NCI-H2107 treated with DMSO at 0.1 percent for 48 hours (cell line): ENCODE data around the gene ATXN7L2.
A peak's percentile ranks its signal among the peaks of the same experiment; 100 is the strongest.
"Not testable (repeated sequence)": the region's sequence is repeated elsewhere in the genome, so short reads cannot be mapped to it uniquely, and the experiment has no call there.

Source experiments
- DNase-seq: peaks from one replicate; lab custom pipeline; 2025; ENCODE audit not compliant: unreplicated experiment; lab: John Stamatoyannopoulos, UW

Gene ATXN7L2, protein sequence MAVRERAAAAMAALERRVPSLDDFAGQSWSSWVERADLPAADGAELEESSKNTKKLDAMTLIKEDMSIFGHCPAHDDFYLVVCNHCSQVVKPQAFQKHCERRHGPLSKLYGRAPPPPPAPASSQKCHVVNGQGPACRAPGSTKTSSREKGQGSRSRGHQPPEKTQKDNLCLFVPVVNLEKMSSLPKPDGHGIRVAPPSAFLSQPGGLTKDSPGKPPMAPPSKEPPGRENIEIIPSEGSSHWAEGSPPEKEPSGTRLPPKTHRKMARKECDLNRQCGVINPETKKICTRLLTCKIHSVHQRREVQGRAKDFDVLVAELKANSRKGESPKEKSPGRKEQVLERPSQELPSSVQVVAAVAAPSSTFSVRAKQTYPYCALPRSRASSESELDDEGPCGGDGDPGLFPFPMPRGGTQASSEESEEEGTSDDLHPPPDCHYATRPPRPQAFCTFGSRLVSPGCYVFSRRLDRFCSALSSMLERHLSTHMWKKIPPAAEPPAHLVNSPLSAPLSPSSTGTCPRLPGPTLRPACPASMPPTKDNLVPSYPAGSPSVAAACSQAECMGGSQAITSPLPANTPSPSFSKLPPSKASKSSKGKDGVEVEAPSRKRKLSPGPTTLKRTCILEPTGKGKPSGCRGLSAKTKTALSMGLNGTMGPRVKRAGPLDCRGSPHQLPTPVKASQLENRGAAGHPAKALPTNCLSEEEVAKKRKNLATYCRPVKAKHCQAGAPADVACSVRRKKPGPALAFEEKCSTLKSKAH

DNA sequence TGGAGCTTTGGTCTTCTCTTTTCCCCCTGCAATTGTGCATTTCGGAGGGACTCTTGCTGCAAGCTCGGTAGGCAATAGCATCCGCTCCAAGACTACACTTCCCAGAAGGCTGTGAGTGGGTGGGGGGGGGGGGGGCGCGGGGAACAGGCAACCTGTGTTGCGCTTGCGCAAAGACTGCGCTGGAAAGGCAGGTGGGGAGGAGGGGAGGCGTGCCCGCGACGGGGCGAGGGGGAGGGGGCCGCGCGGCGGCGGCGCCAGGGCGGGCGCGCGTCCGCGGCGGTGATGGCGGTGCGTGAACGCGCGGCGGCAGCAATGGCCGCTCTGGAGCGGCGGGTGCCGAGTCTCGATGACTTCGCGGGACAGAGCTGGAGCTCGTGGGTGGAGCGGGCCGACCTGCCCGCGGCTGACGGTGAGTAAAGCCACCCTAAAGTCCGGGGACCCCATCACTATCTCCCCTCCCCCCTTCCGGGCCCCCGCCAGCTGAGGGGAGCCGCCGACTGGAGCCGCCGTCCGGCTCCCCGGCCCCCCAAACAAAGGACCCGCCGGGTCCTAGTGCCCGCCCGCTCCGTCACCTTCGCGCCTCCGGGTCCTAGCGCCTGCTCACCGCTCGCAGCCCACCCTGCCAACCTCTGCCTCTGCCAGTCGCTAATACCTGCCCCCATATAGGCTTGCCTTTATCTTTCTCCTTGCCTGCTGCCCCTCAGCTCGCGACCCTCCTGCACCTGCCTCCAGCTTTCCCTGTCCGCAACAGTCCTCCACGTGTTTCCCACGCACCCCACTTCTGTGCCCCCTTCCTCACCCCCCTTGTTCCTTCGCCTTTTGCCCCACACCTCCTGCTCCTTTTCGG lies at the start of gene ATXN7L2:
Gene ATXN7L2 (plus strand): TSS at position 234 of the 847 bp plus-strand sequence. CDS start 49 bp downstream, at position 283.
- DNase-seq, result peak; percentile 83

DNA sequence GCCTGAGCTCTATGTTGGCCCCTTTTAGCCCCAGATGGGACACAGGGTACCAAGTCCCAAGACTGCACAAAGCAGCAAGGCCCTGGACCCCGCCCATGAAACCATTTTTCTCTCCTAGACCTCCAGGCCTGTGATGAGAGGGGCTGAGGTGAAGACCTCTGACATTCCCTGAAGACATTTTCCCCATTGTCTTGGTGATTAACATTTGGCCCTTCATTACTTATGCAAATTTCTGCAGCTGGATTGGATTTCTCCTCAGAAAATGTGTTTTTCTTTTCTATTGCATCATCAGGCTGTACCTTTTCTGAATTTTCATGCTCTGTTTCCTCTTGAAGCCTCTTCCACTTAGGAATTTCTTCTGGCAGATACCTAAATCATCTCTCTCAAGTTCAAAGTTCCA lies 49.2 kb upstream of the ATXN7L2 start:
- no peak for DNase-seq

- DNase-seq, result no peak
These were observed 44.9 kb upstream of the ATXN7L2 start for GRCh38 chr1:109438798-109439297.

GRCh38 chr1:109441069-109441468 lies 42.6 kb upstream of the ATXN7L2 start:
- no peak for DNase-seq

DNA sequence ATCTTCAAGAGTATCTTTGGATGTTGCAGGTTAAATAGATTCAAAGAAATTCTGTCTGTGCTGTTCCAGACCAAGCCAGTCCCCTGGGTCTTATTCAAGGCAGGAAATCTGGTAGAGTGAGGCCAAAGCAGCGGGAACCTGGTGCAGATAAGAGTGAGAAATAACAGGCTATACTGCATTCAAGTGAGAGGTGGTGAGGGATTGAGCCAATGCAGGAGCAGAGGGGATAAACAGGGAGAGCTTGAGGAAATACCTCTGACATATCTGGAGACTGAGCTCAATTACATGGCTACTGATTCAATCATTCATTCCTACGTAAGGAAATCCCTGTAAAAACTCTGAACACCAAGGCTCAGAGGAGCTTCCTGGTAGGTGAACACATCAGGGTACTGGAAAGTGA lies 40.2 kb upstream of the ATXN7L2 start:
- DNase-seq, result no peak

DNA sequence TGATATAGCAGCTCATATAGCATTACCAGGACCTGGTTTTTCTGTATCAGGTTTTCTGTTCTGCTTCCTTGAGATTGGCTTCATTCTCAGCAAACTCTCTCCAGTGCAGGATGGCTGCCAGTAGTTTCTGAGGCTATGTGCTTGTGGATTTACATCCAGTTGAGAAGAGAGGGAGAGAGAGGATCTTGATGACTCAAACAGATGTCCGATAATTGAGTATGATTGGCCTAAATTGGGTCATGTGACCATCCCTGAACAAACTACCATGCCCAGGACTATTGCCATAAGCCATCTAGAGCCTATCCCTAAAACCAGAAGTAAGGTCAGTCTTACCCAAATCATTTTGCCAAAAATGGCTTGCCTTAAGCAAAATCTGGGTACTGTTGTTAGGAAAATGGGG lies 39.4 kb upstream of the ATXN7L2 start:
- DNase-seq, result no peak

- not testable (repeated sequence) for DNase-seq
These were observed 37.6 kb upstream of the ATXN7L2 start for GRCh38 chr1:109445949-109446695.

DNA sequence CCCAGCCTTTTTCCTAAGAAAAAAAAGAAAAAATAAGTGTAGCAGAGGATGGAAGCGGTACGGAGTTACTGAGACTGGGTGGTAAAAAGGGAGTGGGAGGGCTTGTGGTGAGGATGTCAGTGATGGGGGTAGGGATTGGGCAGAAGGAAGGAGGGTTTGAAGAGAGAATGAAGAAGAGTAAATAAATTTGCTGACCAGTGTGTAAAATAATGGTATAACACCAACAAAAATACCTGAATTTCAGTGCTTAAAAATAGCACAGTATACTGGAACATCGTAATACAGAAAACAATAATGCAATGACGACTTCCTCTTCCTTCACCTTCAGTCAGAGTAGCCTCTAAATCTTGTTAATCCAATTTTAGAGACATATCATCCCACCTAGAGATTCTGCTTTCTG lies 36.2 kb upstream of the ATXN7L2 start:
- DNase-seq, result no peak

DNA sequence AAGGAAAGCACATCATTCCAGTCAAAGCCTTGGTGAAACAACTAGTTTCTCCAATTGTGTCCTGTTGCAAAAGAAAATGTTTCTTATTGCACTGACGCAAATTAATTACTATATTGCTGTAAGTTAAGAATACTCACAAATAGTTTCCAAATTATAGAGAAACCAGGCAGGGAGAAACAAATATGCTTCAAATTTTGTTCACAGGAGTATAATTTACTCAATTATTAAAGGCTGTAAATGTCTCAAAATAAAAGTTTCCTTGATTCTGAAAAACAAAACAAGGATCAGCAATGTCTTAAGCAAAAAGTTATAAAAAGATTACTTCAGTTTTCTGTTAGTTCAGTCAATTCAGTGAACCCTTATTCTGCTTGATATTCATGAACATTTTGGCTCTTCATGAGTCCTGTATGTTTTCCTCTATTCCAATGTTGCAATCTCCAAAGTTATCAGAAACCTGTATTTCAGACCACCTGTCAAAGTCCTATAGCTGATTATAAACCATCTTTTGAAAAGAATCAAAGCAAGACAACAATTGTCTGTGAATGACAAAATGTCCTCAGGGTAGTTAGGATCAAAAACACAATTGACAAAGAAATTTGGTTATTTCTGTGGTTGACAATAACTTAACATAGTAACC lies 29.1 kb upstream of the ATXN7L2 start:
- no peak for DNase-seq

- DNase-seq, result no peak
These were observed 25.9 kb upstream of the ATXN7L2 start for GRCh38 chr1:109457819-109458218.

DNA sequence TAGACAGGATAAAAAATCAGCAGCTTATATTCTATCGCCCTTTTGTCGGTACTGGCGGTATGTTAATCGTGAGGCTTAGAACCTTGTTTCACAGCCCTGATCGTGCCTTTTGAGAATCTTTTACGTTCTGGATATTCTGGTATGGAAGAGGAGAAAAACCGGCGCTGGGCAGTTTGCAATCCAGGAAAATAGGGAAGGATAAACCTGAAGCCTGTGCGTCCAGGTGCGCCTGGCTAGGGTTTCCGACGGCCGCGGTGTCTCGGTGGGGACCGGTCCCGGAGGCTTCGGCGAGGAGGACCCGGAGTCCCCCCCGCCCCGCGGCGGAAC lies 17.6 kb upstream of the ATXN7L2 start:
- no peak for DNase-seq

GRCh38 chr1:109466452-109467300 lies 17.0 kb upstream of the ATXN7L2 start, which contains the start of gene SYPL2:
Gene SYPL2 (plus strand): TSS chr1:109466546. CDS start chr1:109466844, 298 bp downstream.
- no peak for DNase-seq

DNA sequence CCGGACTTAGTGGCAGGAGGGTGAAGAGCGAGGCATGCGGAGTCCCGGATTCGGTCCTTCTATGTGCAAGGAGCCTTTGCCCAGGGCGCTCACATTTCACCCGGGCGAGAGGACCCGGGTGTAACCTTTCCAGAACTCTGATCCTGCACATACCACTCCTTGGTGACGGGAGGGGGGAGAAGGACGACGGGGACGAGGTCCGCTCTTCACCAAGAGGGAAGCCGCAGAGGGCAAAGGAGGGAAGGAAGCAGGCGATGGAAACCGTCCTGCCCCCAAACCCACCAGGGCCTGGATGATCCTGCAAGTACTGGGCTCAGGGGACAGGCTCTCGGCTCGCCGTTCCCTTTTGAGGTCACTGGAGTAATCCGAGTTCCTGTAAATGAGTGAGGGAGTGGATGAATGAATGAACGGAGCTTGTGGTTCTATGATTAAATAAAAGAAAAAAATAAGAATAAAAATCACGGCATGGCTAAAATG lies 16.4 kb upstream of the ATXN7L2 start:
- no peak for DNase-seq

- DNase-seq, result no peak
These were observed 15.6 kb upstream of the ATXN7L2 start for GRCh38 chr1:109468061-109468460.

- no peak for DNase-seq
These were observed 14.8 kb upstream of the ATXN7L2 start for GRCh38 chr1:109468903-109469302.

GRCh38 chr1:109470245-109470644 lies 13.5 kb upstream of the ATXN7L2 start:
- DNase-seq, result no peak

- DNase-seq, result no peak
These were observed 10.9 kb upstream of the ATXN7L2 start for GRCh38 chr1:109472779-109473178.

- DNase-seq, result not testable (repeated sequence)
These were observed 10.2 kb upstream of the ATXN7L2 start for GRCh38 chr1:109473284-109474057.
